ENCODE measurements around the gene POR.
A peak's percentile ranks its signal among the peaks of the same experiment; 100 is the strongest.

POR gene

GRCh38 chr7:75916685-75917634 is 2.0 kb downstream of the POR start:
- no peak for DNase-seq

- DNase-seq, result no peak
These were observed 5.6 kb downstream of the POR start for GRCh38 chr7:75920431-75921161.

- DNase-seq, result no peak
These were observed 6.5 kb downstream of the POR start for GRCh38 chr7:75921479-75921878.

GRCh38 chr7:75922966-75923603 is 8.1 kb downstream of the POR start:
- DNase-seq, result no peak

- DNase-seq, result no peak
These were observed 9.3 kb downstream of the POR start for GRCh38 chr7:75924256-75924655.

GRCh38 chr7:75924889-75925288 is 9.9 kb downstream of the POR start:
- DNase-seq, result no peak

DNA sequence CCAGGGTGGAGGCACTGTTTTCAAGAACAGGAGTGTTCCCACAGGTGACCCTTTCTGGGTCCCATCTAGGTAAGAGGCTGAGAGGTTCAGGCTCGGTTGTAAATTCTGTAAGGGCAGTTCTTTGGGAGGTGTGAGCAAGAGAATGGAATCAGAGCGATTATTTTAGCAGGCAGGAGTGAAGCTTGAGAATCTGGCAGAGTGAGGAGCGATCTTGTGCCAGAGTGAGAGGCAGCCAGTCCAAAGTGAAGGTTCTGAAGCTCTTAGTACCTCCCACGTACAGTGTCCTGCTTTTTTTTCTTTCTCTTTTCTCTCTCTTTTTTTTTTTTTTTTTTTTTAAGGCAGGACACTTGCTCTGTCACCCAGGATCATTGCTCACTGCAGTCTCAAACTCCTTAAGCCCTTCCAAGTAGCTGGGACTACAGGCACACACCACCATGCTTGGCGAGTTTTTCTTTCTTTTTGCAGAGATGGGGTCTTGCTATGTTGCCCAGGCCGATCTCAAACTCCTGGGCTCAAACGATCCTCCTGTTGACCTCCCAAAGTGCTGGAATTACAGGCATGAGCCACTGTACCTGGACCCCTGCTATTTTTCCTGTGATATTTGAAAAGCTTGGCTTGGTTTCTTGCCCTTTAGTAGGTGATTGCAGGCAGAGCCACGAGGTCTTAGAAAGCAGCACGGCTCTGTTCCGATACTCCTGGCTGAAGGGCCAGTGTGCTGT is 10.9 kb downstream of the POR start:
- no peak for DNase-seq

DNA sequence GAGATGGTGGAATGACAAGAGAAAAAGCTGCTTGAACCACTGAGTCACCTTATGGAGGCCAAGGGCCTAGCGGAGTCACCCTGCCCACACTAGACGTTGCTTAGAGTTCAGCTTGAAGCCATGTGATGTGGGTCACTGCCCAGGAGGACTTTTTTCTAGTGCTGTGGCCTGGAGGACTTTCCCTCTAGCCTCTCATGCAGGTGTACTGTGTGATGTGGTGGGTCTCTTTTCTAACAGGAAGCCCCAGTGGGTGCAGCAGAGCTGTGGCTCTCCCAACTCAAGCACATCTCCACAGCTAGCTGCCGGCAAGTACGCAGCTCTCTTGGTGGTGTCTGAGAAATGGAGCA is 13.6 kb downstream of the POR start:
- no peak for DNase-seq

GRCh38 chr7:75931680-75932079 is 16.7 kb downstream of the POR start:
- peak; percentile 54 for DNase-seq

- no peak for DNase-seq
These were observed 23.2 kb downstream of the POR start for GRCh38 chr7:75937958-75938786.

DNA sequence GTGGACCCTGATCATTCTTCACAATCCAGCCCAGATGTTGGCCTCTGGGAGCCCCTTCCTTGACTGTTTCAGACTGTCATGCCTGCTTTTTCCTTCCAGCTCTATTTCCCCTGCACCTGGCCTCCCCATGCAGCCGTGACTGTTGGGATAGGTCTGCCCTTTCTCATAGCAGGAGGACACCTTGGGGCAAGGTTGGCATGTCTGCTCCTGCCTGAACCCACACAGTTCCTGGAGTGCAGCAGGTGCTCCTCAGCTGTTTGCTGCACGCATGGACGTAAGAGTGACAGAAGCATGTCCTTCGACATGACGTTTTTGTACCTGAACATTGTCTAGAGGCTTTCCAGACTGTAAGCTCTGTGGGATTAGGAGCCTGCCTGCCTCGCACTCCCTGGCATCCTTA is 24.0 kb downstream of the POR start:
- DNase-seq, result peak; percentile 43

DNA sequence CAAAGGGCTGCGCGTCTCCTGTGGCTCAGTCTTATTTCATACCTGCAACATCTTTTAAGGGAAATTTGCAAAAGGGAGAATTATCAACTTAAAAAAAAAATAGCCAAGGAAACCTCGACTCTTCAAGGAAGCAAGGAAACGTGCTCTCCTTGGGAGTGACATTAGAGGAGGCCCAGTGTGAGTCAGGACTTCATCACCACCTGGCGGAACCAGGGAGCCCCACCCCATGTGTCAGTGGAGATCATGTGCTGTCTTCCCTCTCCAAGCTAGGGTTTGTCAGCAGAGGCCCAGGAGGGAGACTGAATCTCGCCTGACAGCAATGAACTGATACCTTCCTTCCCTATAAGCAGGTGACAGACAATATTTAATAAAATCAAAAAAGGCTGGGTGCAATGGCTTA is 28.9 kb downstream of the POR start:
- DNase-seq, result no peak

GRCh38 chr7:75944507-75944906 is 29.6 kb downstream of the POR start:
- DNase-seq, result no peak

DNA sequence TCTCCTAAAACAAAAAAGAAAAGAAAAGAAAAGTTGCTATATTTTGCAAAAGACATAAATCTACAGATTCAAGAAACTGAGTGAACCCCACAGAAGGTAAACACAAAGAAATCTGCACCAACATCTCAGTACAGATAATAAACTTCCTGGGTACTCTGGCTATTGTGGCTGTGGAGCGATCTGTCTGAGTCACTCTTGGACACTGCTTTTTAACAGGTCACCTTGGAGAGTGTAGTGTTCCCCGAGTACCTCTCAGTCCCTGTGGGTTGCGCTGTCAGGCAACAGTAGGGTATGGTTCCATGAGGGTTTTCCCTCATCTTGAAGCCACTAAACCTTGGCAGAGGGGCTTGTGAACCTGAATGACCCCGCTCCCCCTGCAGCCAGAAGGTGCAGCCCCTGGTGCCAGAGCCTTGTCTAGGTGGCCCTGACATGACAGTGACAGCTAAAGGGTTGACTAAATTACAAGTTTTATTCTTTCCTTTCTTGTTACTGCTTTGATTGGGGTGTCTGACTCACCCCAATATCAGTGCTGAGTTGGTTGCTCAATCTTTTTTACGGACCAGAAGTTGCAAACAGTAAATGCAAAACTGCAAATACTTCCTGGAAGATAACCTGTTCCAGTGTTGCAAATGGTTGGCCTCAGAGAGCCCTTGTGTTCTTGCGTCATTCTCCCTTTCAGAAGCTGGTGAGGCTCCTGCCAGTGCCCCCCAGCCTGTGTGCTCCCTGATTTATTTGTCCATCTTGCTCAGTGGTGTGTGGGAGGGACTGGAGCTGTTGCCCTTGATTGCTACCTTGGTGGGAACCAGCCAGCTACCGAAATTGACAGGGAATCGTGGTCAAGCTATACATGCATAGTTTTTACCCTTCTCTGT is 30.6 kb downstream of the POR start:
- no peak for DNase-seq

- no peak for DNase-seq
These were observed 31.4 kb downstream of the POR start for GRCh38 chr7:75946207-75946855.

DNA sequence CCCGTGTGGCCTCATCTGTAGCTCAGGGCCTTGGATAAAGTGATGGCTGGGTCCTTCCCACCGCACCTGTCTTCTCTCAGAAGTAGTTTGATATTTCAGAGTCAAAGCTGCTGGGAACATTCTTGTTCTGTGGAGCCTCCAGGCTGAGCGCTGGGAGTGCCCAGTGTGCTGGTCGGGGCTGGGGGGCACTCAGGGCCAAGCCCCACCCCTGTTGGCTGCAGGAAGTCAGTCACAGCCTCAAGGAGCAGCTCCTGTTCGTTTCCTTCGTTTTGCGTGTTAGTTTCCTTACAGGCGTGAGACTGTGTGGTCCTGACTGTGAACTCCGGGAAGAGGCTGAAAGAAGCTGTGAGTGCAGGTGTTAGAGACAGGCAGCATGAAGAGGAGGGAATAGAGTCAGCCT is 33.2 kb downstream of the POR start:
- DNase-seq, result no peak

GRCh38 chr7:75950111-75950681 is 35.2 kb downstream of the POR start:
- no peak for DNase-seq

GRCh38 chr7:75951506-75951905 is 36.6 kb downstream of the POR start:
- no peak for DNase-seq

GRCh38 chr7:75953431-75953830 is 38.5 kb downstream of the POR start:
- DNase-seq, result no peak

DNA sequence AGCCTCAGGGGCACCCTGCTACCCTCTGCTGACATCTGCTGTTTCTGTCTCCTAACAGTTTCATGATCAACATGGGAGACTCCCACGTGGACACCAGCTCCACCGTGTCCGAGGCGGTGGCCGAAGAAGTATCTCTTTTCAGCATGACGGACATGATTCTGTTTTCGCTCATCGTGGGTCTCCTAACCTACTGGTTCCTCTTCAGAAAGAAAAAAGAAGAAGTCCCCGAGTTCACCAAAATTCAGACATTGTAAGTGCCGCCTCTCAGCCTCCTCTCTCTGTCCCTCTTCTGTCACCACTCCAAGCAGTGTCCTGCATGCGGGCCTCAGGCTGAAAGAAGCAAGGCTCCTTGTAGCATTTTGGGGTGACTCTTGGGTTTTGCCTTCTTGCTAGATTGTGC is 39.0 kb downstream of the POR start:
- DNase-seq, result no peak
